K562 (cell line): ENCODE results near the gene UBAP1L. TPM values are rescaled to one million over a fixed set of nuclear protein-coding genes. Genes with fewer than 3 reads are reported as not detected.

Source experiments
- DEAF1 ChIP-seq: fragments of 450-650 bp; formaldehyde crosslinking; IDR thresholded peaks from 2 replicates; pipeline ENCODE4 v1.4.0; 2020; ENCODE audit warnings: mild to moderate bottlenecking, moderate library complexity
- JUN ChIP-seq, 2 experiments: sonication (generic) in 1 of 2; formaldehyde crosslinking in 1 of 2; IDR thresholded peaks; 2 replicates each; pipeline versions ENCODE4 v1.6.1 to v1.8.0; 2012 to 2022; ENCODE audit warnings: borderline replicate concordance in 2 of 2, mild to moderate bottlenecking in 2 of 2, improper control_type of control experiment in 1 of 2, low read depth in 1 of 2, low read length in 1 of 2, missing genetic modification reagents in 1 of 2
- KLF16 ChIP-seq: IDR thresholded peaks from 2 replicates; pipeline ENCODE4 v1.6.1; 2016; ENCODE audit warnings: antibody characterized with exemption
- MEIS2 ChIP-seq: fragments of 450-650 bp; IDR thresholded peaks from 2 replicates; pipeline ENCODE4 v1.6.1; 2014; ENCODE audit warnings: mild to moderate bottlenecking; ENCODE audit not compliant: partially characterized antibody
- NR2C2 ChIP-seq, 2 experiments: fragments of 200-800 bp in 1 of 2; sonication (Bioruptor generic) in 1 of 2; sonication (generic) in 1 of 2; formaldehyde crosslinking in 1 of 2; IDR thresholded peaks; 2 replicates each; pipeline versions ENCODE4 v1.6.1 to v1.8.0; 2016 to 2022; ENCODE audit warnings: mild to moderate bottlenecking in 1 of 2, missing compliant biosample characterization in 1 of 2, missing genetic modification characterization in 1 of 2, missing genetic modification reagents in 1 of 2
- RFX5 ChIP-seq: IDR thresholded peaks from 2 replicates; pipeline ENCODE4 v1.6.1; 2011; ENCODE audit warnings: low read depth, mild to moderate bottlenecking, improper control_type of control experiment, low read length
- SMC3 ChIP-seq: conservative IDR thresholded peaks from 2 replicates; pipeline ENCODE4 v1.6.1; 2011; ENCODE audit warnings: low read depth, low read length, improper control_type of control experiment; ENCODE audit not compliant: insufficient read depth
- ZFX ChIP-seq: sonication (generic); formaldehyde crosslinking; IDR thresholded peaks from 2 replicates; pipeline ENCODE4 v1.8.0; 2022; ENCODE audit warnings: mild to moderate bottlenecking, missing genetic modification reagents, moderate library complexity
- polyA plus RNA-seq, 8 experiments: library from polyadenylated mRNA; depleted of rRNA in 4 of 8; stranded (reverse) in 5 of 8; unstranded in 3 of 8; fragments of >200 nt; fragmentation: Nextera tagmentation in 2 of 8; fragmentation: Illumina TruSeq in 1 of 8; extraction: Ambion mirVana in 2 of 8; extraction: Trizol in 1 of 8; gene quantifications; 2 replicates each; pipeline versions ENCODE4 v1.2.1 to v1.2.3, GENCODE V29; 2011 to 2014; ENCODE audit warnings: inconsistent platforms in 1 of 8, missing spikeins in 1 of 8
- total RNA-seq, 7 experiments: library from RNA; depleted of rRNA in 6 of 7; stranded (reverse); fragments of >200 nt in 6 of 7; fragmentation: Illumina TruSeq in 2 of 7; extraction: Trizol in 2 of 7; gene quantifications; 2 replicates each; pipeline versions ENCODE4 v1.2.1 to v1.2.3, GENCODE V29; 2011 to 2021; ENCODE audit warnings: low replicate concordance in 1 of 7
- TF ChIP-seq, protein P1 (sequence below), 2 experiments: fragments of 450-650 bp; formaldehyde crosslinking in 1 of 2; IDR thresholded peaks; 2 replicates each; pipeline versions ENCODE4 v1.4.0 to v1.6.1; 2014 to 2020; ENCODE audit warnings: mild to moderate bottlenecking in 2 of 2, borderline replicate concordance in 1 of 2, low read depth in 1 of 2
- TF ChIP-seq, protein P2 (sequence below): sonication (generic); formaldehyde crosslinking; IDR thresholded peaks from 2 replicates; pipeline ENCODE4 v1.8.0; 2022; ENCODE audit warnings: missing genetic modification reagents, mild to moderate bottlenecking, moderate library complexity, borderline replicate concordance

Gene UBAP1L
- total and polyA plus RNA-seq, 9 of the 15 experiments (the other 6 are each of a cell fraction or from before 2014, with no cell fraction given): 0.16 to 0.71 (median 0.41) TPM; not detected in 2

DNA sequence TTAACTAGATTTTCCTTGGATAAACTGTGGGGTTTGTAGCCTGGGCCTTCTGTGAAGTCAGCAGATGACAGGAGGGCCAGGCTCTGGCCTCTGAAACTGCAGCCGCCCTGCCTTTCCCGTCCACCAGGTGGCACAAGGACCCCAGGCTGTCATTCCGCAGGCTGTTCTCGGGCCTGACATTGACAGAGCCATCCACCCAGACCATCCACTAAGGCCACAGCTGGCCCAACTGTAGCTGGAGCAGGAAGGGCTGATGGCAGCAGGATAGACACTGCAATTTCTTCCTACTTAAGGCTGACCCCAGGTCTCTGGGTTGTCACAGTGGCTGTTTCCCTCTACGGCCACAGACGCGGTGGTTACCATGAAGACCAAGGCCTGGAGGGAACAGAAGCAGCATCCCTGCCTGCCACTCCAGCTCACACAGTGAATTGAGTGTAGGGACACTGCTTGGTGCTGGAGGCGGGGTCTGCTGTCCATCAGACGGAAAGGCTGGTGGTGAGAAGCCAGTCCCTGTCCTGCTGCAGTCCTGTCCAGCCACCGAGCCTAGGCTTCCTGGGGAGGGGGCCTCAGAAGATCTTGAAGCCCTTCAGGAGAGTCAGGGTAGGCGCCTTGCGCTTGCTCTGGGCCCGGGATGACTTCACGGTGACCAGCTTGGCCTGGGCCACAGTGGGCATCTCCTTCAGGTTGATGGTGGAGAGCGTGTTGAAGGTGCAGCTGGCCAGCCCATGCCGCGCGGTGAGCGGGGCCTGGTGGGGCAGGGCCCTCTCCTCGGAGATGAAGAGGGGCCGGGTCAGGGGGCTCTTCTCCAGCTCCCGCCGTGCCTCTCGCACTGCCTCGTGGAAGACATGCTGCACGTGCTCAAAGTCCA is 60.4 kb downstream of the UBAP1L start (continued):
- TF ChIP-seq, protein P1, sequence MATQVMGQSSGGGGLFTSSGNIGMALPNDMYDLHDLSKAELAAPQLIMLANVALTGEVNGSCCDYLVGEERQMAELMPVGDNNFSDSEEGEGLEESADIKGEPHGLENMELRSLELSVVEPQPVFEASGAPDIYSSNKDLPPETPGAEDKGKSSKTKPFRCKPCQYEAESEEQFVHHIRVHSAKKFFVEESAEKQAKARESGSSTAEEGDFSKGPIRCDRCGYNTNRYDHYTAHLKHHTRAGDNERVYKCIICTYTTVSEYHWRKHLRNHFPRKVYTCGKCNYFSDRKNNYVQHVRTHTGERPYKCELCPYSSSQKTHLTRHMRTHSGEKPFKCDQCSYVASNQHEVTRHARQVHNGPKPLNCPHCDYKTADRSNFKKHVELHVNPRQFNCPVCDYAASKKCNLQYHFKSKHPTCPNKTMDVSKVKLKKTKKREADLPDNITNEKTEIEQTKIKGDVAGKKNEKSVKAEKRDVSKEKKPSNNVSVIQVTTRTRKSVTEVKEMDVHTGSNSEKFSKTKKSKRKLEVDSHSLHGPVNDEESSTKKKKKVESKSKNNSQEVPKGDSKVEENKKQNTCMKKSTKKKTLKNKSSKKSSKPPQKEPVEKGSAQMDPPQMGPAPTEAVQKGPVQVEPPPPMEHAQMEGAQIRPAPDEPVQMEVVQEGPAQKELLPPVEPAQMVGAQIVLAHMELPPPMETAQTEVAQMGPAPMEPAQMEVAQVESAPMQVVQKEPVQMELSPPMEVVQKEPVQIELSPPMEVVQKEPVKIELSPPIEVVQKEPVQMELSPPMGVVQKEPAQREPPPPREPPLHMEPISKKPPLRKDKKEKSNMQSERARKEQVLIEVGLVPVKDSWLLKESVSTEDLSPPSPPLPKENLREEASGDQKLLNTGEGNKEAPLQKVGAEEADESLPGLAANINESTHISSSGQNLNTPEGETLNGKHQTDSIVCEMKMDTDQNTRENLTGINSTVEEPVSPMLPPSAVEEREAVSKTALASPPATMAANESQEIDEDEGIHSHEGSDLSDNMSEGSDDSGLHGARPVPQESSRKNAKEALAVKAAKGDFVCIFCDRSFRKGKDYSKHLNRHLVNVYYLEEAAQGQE (IDR thresholded peaks at IDR 0.05; ENCODE audit: borderline replicate concordance): peak; percentile 86
- TF ChIP-seq, protein P1 (CRISPR knock-in tag; IDR thresholded peaks at IDR 0.05; ENCODE audit: low read depth): no peak
- TF ChIP-seq DEAF1 (CRISPR knock-in tag): peak; percentile 58
- TF ChIP-seq JUN (IDR thresholded peaks at IDR 0.05; ENCODE audit: borderline replicate concordance, low read depth, low read length): no peak
- TF ChIP-seq JUN (CRISPR knock-in tag; IDR thresholded peaks at IDR 0.05; ENCODE audit: borderline replicate concordance): no peak
- TF ChIP-seq MEIS2: peak; percentile 70
- no peak for TF ChIP-seq RFX5
- TF ChIP-seq NR2C2 (CRISPR knock-in tag; IDR thresholded peaks at IDR 0.05): 0 out of 2 replicates have a peak, but pooled peaks have one; percentile 18
- TF ChIP-seq NR2C2 (tag; IDR thresholded peaks at IDR 0.05): no peak
- TF ChIP-seq ZFX (CRISPR knock-in tag): no peak
- 0 out of 2 replicates have a peak, but pooled peaks have one; percentile 13 for TF ChIP-seq KLF16
- peak; percentile 97 for TF ChIP-seq SMC3
- TF ChIP-seq, protein P2, sequence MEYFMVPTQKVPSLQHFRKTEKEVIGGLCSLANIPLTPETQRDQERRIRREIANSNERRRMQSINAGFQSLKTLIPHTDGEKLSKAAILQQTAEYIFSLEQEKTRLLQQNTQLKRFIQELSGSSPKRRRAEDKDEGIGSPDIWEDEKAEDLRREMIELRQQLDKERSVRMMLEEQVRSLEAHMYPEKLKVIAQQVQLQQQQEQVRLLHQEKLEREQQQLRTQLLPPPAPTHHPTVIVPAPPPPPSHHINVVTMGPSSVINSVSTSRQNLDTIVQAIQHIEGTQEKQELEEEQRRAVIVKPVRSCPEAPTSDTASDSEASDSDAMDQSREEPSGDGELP (CRISPR knock-in tag): peak; percentile 72
